Neural progenitor cell (in vitro differentiated cells): Measurements from ENCODE around the gene CXorf65. TPM values are rescaled to one million over a fixed set of nuclear protein-coding genes. Genes with fewer than 3 reads are reported as not detected.

Experiments used
- DNase-seq: peaks from one replicate; pipeline ENCODE4 v3.0.0-alpha.2; 2016; ENCODE audit warnings: low spot score
- H2AFZ ChIP-seq: fragments of 200-600 bp; sonication (generic); replicated peaks from 2 replicates; pipeline ENCODE4 v1.6.1; 2016; ENCODE audit warnings: antibody characterized with exemption
- H3F3A ChIP-seq: fragments of 200-600 bp; sonication (generic); 2 replicates; pipeline ENCODE4 v1.6.1; 2016; ENCODE audit warnings: antibody characterized with exemption, low read depth
- H3K27ac ChIP-seq: fragments of 200-600 bp; sonication (generic); 2 replicates; pipeline ENCODE4 v1.5.1; 2016; ENCODE audit warnings: mild to moderate bottlenecking
- H3K27me3 ChIP-seq: fragments of 200-600 bp; sonication (generic); 2 replicates; pipeline ENCODE4 v1.6.1; 2016; ENCODE audit warnings: mild to moderate bottlenecking, moderate library complexity
- H3K36me3 ChIP-seq: fragments of 200-600 bp; sonication (generic); 2 replicates; pipeline ENCODE4 v1.5.1; 2016
- H3K4me1 ChIP-seq: fragments of 200-600 bp; sonication (generic); 2 replicates; pipeline ENCODE4 v1.6.1; 2016; ENCODE audit warnings: mixed run types
- H3K4me2 ChIP-seq: fragments of 200-600 bp; sonication (generic); 2 replicates; pipeline ENCODE4 v1.6.1; 2016
- H3K4me3 ChIP-seq: fragments of 200-600 bp; sonication (generic); 2 replicates; pipeline ENCODE4 v1.5.1; 2016
- H3K79me2 ChIP-seq: fragments of 200-600 bp; sonication (generic); 2 replicates; pipeline ENCODE4 v1.6.1; 2016; ENCODE audit warnings: low read depth
- H3K9ac ChIP-seq: fragments of 200-600 bp; sonication (generic); 2 replicates; pipeline ENCODE4 v1.6.1; 2016
- H3K9me3 ChIP-seq: fragments of 200-600 bp; sonication (generic); 2 replicates; pipeline ENCODE4 v1.5.1; 2016; ENCODE audit warnings: low read depth
- H4K20me1 ChIP-seq: fragments of 200-600 bp; sonication (generic); 2 replicates; pipeline ENCODE4 v1.6.1; 2016; ENCODE audit warnings: low read depth
- H3K27ac Mint-ChIP-seq: 3 replicates; pipeline ENCODE4 v1.8.0; 2021; ENCODE audit warnings: mixed read lengths
- H3K27me3 Mint-ChIP-seq: 2 replicates; pipeline ENCODE4 v1.8.0; 2022; ENCODE audit warnings: low read depth, mild to moderate bottlenecking, inconsistent platforms, moderate library complexity, mixed read lengths; ENCODE audit not compliant: insufficient read depth
- H3K36me3 Mint-ChIP-seq: 3 replicates; pipeline ENCODE4 v1.8.0; 2021; ENCODE audit warnings: mixed read lengths
- H3K4me1 Mint-ChIP-seq: 3 replicates; pipeline ENCODE4 v1.8.0; 2021; ENCODE audit warnings: mixed read lengths
- H3K4me3 Mint-ChIP-seq: 3 replicates; pipeline ENCODE4 v1.8.0; 2021; ENCODE audit warnings: mild to moderate bottlenecking, moderate library complexity, mixed read lengths
- H3K9me3 Mint-ChIP-seq: 3 replicates; pipeline ENCODE4 v1.8.0; 2020; ENCODE audit warnings: mixed read lengths
- EZH2 ChIP-seq: fragments of 200-600 bp; sonication (generic); IDR thresholded peaks from 2 replicates; pipeline ENCODE4 v1.6.1; 2017; ENCODE audit warnings: antibody characterized with exemption, mild to moderate bottlenecking, moderate library complexity
- EZH2phosphoT487 ChIP-seq: fragments of 200-600 bp; sonication (generic); IDR thresholded peaks from 2 replicates; pipeline ENCODE4 v1.6.1; 2017; ENCODE audit warnings: antibody characterized with exemption
- total RNA-seq: library from RNA; depleted of rRNA; stranded (reverse); fragments of >200 nt; gene quantifications from 2 replicates; pipeline ENCODE4 v1.2.3, GENCODE V29; 2015; ENCODE audit warnings: low replicate concordance
- TF ChIP-seq, protein P1 (sequence below): fragments of 200-600 bp; sonication (generic); IDR thresholded peaks from 2 replicates; pipeline ENCODE4 v1.5.1; 2017; ENCODE audit warnings: antibody characterized with exemption, mild to moderate bottlenecking

CXorf65 gene
- total RNA-seq, 1 donor from 2014 or later: not detected

DNA sequence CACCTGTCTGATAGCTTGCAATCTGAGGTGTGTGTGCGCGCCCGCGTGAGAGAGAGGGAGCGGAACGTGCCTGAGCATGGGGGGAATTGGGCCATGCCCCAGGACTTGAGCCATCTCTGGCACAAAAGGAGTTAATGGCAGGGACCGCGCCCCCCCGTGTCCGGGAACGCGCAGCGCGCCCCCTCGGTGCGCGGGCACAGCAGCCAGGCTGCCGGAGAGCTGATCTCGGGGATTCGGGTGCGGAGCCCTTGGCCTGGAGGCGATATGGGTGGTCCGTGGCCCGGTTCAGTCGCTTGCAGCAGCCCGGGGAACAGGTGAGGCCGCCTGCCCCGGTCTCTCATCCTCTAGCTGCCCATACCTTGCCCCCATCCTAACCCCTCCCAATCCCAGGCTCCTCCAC lies 38.1 kb upstream of the CXorf65 start, which contains the start of gene NLGN3:
Gene NLGN3, plus strand, starts transcription at position 191 of the 400 bp plus-strand sequence. CDS start 2,909 bp downstream, outside the sequence.
- Histone ChIP-seq H3K27me3 (no peaks in the 10 kb centered on the region), H3K79me2 (peaks cover 4% of the 10 kb centered on the region), H4K20me1 (no peaks in the 10 kb centered on the region), H3K27ac (no peak within 1 kb of the TSS), H3K9ac (no peak within 1 kb of the TSS), H3K4me2 (peak within 1 kb of the TSS; percentile 80), H3K4me1 (no peaks in the 10 kb centered on the region), H3K4me3 (peak within 1 kb of the TSS; percentile 68), H3F3A (peaks cover 8% of the 10 kb centered on the region), H3K9me3 (no peaks in the 10 kb centered on the region), H3K36me3 (no peaks in the 10 kb centered on the region), H2AFZ (no peak within 1 kb of the TSS)
- peak within 1 kb of the TSS; percentile 66 for H3K27ac Mint-ChIP-seq
- H3K4me1 Mint-ChIP-seq: peaks cover 22% of the 10 kb centered on the region
- H3K9me3 Mint-ChIP-seq: peaks cover 8% of the 10 kb centered on the region
- H3K4me3 Mint-ChIP-seq: peak within 1 kb of the TSS; percentile 92
- TF ChIP-seq, protein P1, sequence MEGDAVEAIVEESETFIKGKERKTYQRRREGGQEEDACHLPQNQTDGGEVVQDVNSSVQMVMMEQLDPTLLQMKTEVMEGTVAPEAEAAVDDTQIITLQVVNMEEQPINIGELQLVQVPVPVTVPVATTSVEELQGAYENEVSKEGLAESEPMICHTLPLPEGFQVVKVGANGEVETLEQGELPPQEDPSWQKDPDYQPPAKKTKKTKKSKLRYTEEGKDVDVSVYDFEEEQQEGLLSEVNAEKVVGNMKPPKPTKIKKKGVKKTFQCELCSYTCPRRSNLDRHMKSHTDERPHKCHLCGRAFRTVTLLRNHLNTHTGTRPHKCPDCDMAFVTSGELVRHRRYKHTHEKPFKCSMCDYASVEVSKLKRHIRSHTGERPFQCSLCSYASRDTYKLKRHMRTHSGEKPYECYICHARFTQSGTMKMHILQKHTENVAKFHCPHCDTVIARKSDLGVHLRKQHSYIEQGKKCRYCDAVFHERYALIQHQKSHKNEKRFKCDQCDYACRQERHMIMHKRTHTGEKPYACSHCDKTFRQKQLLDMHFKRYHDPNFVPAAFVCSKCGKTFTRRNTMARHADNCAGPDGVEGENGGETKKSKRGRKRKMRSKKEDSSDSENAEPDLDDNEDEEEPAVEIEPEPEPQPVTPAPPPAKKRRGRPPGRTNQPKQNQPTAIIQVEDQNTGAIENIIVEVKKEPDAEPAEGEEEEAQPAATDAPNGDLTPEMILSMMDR: no peak
- TF ChIP-seq EZH2phosphoT487 (no peak), EZH2 (no peak)
- H3K36me3 Mint-ChIP-seq: peaks cover 5% of the 10 kb centered on the region
- peak; percentile 63 for DNase-seq
- peaks cover 12% of the 10 kb centered on the region for H3K27me3 Mint-ChIP-seq

DNA sequence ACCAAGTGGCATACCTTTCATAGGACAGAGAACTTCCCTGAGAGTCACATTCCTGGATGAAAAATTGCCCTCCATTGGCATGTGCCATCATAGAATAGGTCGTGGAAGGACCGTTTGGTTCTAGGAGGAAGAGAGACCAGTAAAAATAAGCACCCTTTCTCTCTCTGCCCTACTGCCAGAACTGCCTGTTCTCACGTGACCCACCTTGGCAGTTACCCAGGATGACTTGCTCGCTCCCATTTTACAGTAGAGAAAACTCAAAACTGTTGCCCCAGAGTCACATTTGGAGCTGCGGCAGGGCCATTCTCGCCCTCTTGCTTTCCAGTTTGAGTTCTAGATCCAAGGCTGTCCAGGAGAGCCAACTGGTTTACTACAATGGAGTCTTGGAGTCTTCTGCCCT lies 37.0 kb upstream of the CXorf65 start:
- H2AFZ ChIP-seq: no peak overlapping the region
- no peak overlapping the region for H3K9ac ChIP-seq
- no peak overlapping the region for H3K27ac ChIP-seq
- H3K4me2 ChIP-seq: no peak overlapping the region
- no peaks in the 10 kb centered on the region for H3K4me1 ChIP-seq
- TF ChIP-seq, protein P1: no peak
- TF ChIP-seq EZH2phosphoT487 (no peak), EZH2 (no peak)
- no peaks in the 10 kb centered on the region for H3K36me3 ChIP-seq
- H4K20me1 ChIP-seq: no peaks in the 10 kb centered on the region
- no peaks in the 10 kb centered on the region for H3K27me3 ChIP-seq
- peaks cover 4% of the 10 kb centered on the region for H3K79me2 ChIP-seq
- peaks cover 8% of the 10 kb centered on the region for H3K9me3 Mint-ChIP-seq
- peaks cover 8% of the 10 kb centered on the region for H3F3A ChIP-seq
- peaks cover 20% of the 10 kb centered on the region for H3K4me1 Mint-ChIP-seq
- H3K27me3 Mint-ChIP-seq: peaks cover 14% of the 10 kb centered on the region
- peaks cover 10% of the 10 kb centered on the region for H3K36me3 Mint-ChIP-seq
- DNase-seq: no peak
- H3K4me3 ChIP-seq: no peak overlapping the region
- no peak overlapping the region for H3K27ac Mint-ChIP-seq
- peak overlapping the region; percentile 92 for H3K4me3 Mint-ChIP-seq
- H3K9me3 ChIP-seq: no peaks in the 10 kb centered on the region

DNA sequence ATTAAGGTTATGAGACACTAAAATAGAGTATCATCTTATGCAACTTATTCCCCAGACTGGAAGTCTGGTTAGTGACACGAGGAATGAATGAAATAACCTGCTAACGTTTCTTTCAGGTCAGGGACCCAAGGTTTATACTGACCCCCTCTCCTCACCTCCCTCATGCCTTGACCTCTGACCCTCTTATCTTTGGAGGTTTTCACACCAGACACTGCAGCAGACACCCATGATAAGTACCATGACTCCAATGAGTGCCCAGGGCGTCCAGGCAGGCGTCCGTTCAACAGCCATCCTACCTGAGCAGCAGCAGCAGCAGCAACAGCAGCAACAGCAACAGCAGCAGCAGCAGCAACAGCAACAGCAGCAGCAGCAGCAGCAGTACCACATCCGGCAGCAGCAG lies 33.9 kb upstream of the CXorf65 start:
- Mint-ChIP-seq H3K4me3 (no peak overlapping the region), H3K36me3 (peaks cover 14% of the 10 kb centered on the region), H3K27me3 (peaks cover 14% of the 10 kb centered on the region), H3K4me1 (peaks cover 7% of the 10 kb centered on the region), H3K9me3 (peaks cover 5% of the 10 kb centered on the region), H3K27ac (no peak overlapping the region)
- Histone ChIP-seq H2AFZ (no peak overlapping the region), H3K4me3 (no peak overlapping the region), H3K27me3 (no peaks in the 10 kb centered on the region), H3K27ac (no peak overlapping the region), H3K9me3 (no peaks in the 10 kb centered on the region), H3K36me3 (no peaks in the 10 kb centered on the region), H3K4me1 (no peaks in the 10 kb centered on the region), H3K4me2 (no peak overlapping the region), H3K79me2 (no peaks in the 10 kb centered on the region), H4K20me1 (no peaks in the 10 kb centered on the region), H3K9ac (no peak overlapping the region), H3F3A (peaks cover 8% of the 10 kb centered on the region)
- TF ChIP-seq, protein P1: no peak
- TF ChIP-seq EZH2 (no peak), EZH2phosphoT487 (no peak)
- DNase-seq: no peak
